Occipital lobe (tissue), 2 donors: ENCODE data around the gene TBX18. TPM values are rescaled to one million over a fixed set of nuclear protein-coding genes. Genes with fewer than 3 reads are reported as not detected.

Experiments
- DNase-seq: peaks from one replicate; lab custom pipeline; 2025; lab: John Stamatoyannopoulos, UW
- total RNA-seq: library from RNA; depleted of rRNA; stranded (reverse); fragments of >200 nt; gene quantifications from one replicate; pipeline ENCODE4 v1.2.3, GENCODE V29; 2014

The TBX18 gene
- total RNA-seq, 1 donor from 2014 or later = 7.8 TPM

DNA sequence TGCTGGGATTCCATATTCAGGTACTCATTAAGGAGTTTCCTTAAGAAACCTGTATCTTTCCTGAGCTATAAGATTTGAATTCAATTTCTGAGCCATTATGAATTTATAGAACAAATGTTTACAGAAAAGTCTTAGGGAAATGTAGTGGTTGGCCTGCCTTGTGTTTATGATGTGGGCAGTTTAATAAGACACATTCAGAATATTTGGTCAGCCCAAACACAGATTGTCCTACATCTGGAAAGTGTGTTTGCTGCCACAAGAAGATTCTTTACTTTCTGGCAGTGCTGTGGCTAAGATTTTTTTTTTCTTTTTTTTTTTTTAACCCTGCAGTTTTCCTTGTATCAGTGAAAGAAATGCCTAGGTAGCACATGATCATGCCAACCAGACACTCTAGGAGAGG is 15.2 kb downstream of the TBX18 start:
- DNase-seq = no peak

DNA sequence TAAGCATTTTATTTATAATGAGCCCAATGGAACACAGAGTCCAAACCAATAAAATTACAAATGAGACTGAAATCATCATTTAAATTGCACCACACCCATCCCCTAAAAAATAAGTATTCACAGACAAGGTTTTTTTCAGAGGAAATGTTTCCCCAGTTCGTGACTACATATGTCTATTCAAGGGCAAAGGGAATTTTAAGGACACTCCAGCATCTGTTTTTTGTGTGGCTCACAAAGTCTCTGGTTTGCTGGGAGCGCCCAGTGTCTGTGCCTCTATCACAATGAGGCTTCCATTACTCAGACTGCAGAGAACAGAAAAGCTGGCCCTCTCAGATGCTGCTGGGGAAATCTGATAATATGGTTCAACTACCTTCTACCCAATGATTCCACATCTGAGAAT is 16.0 kb downstream of the TBX18 start:
- no peak for DNase-seq

DNA sequence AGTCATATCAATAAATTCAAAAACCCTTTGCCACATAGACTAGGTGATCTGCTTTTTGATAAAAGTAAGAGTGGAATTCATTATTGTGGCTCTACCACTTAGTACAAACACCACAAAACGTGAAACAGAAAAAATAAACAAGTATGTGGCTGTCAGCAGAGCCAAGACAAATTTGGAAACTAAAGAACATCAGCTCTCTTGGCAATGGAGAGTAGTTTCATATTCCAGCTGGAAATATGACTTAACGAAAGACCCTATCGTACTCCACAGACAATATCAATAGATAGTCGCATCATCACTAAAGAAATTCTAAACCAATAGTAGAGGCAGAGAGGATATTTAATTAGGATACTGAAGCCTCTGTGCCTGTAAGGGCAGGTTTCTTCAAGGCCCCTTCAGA is 20.8 kb downstream of the TBX18 start:
- DNase-seq = no peak

DNA sequence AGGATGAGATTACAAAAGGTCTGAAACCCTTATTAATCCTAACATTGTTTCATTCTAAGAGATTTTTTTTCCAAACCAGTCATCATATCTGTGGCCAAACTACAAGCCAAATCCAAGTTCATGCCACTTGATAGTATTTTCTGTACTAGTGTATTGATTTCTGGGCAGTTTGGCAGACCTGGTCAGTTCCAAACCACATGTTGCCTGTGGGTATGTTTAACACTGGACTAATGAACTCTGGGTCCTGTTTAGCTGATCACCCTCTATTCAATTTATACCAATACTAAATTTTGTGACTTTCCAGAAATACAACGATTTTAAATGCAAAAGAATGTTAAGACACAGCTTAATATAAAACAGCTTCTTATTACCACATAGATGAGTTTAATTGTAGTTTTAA is 24.0 kb downstream of the TBX18 start:
- no peak for DNase-seq

DNA sequence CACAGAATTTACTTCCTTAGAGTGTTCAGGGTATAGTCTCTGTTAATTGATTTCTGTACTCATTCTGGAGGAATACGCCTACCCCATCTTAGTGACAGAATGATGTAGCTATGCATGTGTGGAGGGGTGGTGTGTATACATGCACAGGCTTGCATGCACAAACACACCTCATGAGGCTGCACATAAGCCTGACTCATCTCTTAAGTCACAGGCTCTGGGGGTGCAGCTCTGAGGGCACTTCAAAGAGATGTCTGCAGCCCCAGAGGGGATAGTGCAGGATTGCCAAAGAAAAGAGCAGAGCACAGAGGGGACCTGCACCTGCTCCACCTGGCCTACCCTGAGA is 24.6 kb downstream of the TBX18 start:
- no peak for DNase-seq

DNA sequence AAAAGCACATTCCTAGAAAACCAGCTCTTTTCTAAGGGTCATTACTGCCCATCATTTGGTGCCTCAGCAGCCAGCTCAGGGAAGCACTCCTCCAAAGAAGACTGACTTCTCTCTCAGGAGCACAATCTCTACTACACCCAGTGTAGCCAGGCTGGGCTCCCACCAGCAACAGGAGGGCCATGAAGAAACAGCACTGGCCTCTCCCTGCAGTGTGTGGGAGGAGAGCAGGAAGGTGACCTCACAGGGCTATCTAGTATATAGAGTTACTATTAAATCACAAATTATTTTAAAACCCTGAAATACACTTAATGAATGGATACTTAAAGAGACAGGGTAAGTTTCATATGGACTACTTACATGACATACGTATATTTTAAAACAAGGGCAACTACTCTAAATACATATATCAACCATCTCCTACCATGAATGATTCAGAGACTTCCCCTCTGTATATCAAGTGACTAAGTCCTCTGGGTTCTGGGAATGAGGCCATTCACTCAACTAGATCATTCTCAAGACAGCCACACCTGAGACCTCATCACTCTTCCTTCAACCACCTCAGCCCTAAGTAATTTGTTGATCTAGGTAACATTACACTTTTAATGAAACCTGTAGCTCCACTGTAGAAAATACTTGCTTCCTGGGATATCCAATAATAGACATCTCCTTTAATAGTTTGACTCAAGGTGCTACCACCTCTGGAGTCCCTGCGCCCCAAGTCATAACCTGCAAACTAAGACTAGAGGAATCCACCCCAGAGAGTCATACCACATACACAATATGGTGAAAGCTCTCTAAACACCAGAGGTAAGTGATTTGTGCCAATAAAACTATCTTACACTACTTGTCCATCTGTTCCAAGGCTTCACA is 25.2 kb downstream of the TBX18 start:
- no peak for DNase-seq

DNA sequence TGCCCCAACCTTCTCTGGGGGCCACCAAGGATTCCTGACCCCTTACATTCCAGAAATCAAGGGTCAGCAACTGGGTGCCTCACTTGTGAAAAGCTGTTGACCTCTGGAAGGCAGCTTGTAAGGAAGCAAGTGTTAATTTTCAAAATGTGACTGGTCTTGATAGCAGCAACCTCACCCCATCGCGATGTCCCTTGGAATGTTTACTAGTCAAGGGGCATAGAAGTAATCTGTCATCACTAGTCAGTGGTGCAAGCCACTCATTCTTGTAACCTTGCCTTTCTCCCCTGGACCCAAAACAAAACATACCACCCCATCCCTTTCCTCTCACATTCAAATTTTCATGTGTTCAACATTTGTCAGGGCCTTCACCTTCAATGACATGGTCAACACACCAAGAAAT is 30.5 kb downstream of the TBX18 start:
- DNase-seq = no peak

DNA sequence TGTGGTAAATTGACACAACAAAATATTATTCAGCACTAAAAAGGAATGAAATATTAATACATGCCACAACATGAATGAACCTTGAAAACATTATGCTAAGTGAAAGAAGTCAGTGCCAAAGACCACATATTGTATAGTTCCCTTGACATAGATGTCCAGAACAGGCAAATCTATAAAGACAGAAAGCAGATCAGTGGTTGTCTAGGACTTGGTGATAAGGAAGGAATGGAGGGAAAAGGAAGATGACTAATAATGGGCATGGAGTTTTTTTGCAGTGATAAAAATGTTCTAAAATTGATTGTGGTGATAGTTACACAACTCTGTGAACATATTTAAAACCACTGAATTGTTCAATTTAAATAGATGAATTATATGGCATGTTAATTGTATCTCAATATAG is 32.5 kb downstream of the TBX18 start:
- no peak for DNase-seq

DNA sequence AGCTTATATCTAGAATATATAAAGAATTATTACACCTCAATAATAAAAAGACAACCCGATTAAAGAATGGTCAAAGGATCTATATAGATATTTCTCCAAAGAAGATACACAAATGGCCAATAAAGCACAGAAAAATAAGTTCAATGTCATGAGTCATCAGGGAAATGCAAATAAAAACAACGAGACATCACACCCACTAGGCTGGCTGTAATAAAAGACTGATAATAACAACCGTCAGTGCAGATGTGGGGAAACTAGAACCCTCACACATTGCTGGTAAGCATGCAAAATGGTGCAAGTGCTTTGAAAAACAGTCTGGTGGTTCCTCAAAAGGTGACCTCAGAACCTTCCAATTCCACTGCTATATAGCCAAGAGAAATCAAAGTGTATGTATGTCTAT is 33.0 kb downstream of the TBX18 start:
- no peak for DNase-seq

DNA sequence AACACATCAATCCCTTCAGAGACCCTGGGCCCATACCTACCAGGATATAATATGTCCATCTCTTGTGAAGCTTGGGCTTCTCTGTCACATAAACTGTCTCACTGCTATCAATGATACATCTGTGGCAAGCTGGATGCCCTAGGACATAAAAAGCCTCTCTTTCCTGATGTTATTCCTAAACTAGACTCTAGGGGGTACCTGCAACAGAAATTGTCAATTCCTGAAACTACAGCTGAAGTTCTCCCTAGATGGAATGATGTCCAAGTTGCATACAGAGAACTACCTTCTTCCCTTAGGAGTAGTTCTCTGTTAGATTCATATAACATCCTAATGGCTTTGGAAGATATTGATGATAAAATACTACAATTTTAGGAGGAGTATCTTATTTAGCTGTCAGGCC is 35.8 kb downstream of the TBX18 start:
- DNase-seq = no peak

DNA sequence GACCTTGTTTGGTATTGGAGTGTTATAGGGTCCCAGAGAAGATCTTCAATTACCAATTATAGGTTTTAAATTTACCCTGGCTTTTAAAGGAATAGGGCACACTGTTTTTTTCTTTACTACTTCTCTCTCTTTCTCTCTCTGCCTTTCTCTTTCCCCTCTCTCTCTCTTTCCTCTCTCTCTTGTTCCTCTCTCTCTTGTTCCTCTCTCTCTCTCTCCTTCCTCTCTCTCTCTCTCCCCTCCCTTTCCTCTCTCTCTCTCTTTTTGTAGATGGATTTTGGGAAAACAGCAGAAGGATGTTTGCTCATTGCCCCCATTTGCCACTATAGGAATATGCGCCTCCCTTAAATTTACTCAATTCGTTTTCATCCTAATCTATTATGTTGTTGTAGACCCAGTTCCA is 45.2 kb downstream of the TBX18 start:
- no peak for DNase-seq

DNA sequence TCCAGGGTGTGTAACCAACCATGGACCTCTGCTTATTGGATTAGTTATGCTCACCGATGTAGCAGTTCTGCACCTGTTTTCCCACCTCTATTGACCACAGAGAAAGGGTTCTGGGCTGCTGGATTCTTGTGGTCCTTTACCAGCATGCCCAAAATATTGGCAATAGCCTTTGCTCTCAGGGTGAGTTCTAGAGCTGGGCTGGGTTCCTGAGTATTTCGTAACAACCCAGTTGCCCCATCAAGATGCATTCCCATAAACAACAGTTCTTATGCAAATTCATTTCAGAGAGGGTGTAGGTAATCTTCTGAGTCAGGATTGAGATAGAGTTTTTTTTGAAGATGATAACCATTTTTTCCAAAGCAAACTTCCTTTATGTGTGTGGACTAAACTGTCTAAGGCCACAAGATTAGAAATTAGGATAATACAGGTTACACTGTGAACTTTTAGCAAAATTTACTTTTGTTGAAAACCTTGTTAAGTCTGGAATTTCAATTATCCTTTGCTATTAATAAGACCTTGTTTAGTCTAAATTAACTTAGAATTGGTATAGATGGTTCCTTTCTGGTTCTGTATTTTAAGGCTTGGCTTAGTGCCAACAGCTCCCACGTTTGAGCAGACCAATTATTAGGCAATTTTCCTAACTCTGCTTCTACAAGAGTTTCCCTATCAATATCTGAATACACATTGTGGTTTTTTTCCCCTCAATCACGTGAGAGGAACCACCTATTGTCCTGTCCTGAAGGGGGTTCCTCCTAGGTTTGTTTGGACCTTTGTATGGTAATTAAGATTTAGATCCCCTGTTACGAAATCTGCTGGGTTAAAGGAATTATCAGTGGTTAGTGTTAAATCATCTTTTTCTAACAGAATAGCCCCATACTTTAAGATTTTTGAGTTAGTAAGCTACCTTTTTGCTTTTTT is 46.1 kb downstream of the TBX18 start:
- no peak for DNase-seq

DNA sequence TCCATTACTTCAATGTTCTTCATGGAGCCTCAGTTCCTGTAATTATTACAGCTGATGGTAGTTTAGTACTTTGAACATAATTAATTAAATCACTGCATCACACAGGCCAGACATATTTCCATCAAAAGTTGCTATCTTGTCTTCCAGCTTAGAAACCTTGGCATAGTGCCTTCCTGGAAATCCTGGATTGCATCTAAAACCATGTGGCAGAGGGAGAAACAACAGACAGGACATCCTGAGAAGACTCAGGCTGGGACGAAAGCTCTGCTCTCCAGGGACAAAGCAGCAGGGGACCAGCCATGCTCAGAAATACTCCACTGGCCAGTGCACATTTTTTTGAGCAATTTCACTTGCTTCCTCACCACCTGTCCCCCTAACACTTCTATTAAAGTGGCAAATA is 55.3 kb downstream of the TBX18 start:
- DNase-seq = no peak

DNA sequence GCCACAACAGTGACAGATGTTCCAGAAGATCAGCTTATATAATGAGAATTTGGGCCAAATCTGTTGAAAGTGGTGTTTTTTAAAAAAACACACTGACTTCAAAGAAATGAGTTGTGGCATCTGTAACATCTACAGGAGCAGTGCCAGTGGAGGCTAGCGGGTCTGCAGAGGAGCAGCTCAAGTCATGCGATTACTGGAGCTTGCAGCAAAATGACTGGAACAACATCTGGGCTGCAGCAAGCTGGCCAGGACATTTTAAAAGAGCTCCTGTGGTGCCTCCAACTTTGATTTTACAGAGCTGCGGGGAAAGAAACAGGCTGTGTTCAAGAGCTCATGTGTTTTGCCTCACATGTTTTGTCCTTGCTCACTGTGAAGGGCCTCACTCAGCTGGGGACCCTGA is 57.2 kb downstream of the TBX18 start:
- DNase-seq = no peak

DNA sequence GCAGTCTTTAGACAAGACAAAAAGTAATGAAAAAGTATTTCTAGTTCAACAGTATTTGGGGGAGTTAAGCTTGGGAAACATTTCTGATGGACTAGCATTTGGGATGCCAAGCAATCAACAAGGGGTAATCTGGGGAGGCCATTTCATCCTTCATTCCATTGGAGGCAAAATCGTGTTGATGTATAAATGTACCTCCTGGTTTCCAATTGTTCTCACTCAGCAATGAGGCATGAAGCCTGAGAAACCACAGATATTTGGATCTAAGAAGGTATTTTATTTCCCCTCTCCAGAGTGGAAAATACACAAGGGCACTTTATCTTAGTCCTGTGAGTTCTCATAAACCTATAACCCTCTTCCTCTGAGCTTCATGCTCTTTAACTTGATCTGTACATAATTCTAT is 68.2 kb downstream of the TBX18 start:
- no peak for DNase-seq

DNA sequence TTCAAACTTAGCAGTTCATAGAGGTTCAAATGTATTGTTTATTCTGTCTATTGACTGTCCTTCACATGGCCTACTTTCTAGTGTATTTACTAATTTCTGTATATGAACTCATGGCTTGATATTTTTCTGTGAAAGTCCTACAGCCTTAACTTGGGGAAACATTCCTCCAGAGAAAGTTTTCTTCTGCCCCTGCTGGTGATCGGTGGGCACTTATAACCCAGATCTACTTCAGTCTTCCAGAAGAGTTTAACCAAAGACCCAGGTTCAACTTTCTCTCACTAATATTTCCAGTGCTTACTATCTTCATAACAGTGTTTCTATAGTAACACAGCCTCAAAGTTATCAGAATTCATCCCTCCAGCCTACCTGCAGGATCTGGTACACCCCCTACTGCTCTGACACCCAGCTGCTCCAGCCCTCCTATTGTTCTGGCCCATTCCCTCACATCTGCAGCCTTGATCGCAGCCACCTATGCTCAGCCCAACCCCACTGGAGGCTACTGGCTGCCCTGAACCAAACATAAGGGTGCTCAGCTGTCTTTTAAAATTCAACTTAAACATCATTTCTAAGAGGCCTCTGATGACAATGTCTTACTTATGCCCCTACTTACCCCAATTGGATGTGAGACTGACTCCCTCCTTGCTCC is 72.3 kb downstream of the TBX18 start:
- DNase-seq = no peak

DNA sequence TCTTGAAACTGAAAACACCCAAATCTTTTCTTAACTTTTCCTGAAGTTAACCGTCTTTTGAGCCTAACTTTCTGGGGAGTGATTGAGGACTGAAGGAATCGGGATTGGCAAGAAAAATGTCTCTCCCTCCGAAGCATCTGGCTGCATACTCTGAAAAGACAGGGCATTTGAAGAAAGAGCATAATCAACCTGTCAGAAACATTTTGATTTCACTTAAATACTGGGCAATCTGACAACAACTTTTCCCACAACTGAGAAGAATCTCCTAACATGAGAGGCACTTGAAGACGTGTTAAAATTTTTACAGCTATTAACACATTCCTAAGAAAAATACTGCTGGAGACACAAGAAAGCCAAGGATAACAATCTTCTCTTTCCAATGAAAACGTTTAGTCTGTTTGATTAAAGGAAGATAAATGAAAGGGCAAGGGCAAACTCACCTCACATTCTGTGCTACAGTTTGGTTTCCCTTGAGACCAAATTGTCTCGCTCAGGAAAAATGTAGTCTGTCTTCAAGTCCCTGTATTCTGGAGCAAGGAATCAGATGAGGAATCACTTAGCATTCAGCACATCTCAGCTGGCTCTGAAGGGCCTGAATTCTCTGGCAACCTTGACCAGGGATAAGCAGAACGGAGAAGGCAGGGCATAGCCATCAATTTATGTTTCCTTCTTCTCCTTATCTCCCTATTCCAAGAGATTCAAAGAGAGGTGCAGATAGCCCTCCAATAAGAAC is 76.1 kb downstream of the TBX18 start:
- no peak for DNase-seq

DNA sequence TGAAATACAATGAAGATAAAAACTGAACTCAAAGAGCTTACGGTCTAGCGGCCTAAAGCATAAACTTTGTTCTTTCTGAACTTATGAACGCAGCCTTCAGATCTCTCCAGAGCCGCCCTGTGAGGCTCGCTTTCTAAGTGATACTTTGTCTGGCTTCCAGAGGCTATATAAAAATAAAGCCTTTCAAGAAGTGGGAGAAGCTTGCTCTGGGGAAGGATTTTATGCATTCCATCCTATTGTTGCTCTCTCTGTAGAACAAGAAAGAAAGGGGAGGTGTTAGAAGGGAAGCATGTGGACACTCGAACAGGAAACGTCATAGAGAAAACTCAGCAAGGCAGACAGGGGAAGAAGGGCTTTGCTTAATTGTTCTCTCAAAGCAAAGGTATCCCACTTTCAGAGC is 77.0 kb downstream of the TBX18 start:
- DNase-seq = no peak

DNA sequence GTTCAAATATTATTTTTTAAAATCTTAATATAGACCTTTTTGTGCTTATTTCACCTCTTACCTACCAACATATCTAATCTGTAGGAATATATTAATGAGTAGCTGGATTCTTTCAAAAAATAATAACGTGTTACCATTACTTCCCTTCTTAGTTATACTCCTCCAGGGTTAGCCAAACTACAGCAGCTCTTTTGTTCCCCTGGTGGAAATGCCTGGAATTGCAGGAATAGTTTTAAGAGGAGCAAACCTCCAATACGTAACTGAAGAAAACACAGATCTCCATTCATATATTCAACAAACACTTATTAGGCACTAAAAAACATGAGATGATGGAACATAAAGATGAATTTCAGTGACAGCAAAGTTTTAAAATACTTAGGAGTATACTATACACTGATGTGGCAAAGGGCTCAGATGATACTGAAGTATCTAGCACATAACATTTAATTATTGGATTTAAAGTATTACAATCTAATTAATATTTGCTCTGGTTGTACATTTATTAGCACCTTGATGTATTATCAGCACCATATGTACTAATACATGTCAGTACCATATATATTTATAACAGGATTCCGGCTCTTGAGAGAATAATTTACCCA is 78.3 kb downstream of the TBX18 start:
- DNase-seq = no peak

DNA sequence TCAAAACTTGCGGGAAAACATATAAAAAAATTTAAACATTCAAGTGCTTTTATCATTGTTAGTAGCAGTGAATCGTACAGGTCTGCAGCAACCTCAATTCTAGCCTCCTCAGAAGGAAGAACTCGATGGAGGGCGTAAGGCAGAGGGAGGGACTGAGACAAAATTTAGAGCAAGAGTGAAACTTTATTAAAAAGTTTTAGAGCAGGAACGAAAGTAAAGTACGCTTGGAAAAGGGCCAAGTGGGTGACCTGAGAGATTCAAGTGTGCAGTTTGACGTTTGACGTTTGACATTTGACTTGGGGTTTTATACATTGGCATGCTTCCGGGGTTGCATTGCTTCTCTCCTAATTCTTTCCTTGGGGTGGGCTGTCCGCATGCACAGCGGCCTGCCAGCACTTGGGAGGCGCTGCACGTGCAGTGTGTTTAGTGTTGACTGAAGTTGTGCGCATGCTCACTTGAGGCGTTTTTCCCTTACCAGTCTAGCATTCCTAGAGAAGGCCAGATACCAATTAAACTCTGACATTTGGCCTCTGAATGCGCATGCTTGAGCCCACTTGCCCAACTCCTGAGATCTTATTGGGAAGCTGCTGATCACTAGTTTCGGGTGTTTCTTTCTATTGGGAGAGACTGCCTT is 82.6 kb downstream of the TBX18 start:
- no peak for DNase-seq

DNA sequence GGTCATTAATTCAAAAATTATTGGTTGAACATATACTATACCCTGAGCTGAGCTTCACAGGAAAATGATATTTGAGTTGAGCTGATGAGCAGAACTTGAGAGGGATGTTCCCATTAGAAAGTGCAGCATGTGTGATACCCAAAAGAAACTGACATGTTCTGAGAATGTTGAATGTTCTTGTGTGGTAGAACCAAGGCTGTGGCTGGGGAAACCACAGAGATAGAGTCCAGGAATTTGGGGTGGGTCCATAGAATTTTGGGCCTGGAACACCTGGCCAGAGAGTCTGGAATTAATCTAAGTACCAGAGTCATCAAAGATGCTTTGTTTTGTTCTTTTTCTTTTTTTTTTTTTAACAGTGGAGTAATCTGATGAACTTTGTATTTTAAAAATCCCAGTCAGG is 88.7 kb downstream of the TBX18 start:
- no peak for DNase-seq
